ENCODE results near the gene MAGEA3. TPM values are rescaled to one million over a fixed set of nuclear protein-coding genes. Genes with fewer than 3 reads are reported as not detected.

MAGEA3 gene
- total and polyA plus RNA-seq, 2 of the 8 experiments (the other 6 are each of a cell fraction or from before 2014, with no cell fraction given): 0.06 TPM; not detected in 1

DNA sequence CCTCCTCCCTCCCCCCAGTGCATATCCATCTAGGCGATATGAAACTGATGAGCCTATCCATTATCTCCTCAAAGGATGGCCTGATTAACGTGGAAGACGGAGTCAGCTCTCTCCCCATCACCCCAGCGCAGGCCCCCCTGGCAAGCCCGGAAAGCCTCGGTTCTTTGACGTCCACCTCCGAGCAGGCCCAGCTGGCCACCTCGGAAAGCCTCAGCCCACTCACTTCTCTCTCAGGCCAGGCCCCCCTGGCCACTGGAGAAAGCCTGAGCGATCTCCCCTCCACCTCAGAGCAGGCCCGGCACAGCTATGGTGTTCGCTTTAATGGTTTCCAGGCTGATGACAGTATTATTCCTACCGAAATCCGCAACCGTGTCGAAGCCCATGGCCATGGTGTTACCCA, 46.1 kb upstream of the MAGEA3 start:
- Histone ChIP-seq H2BK20ac (ENCODE audit: low read length) (no peak overlapping the region), H4K8ac (ENCODE audit: extremely low read depth, insufficient read depth, low read length) (no peak overlapping the region), H2BK120ac (replicated peaks; ENCODE audit: low read depth, low read length) (no peak overlapping the region), H4K91ac (replicated peaks; ENCODE audit: insufficient read length, low read length) (no peak overlapping the region), H3K9ac (replicated peaks in 1 of 4; ENCODE audit: extremely low read depth in 1 of 4, low read depth in 3 of 4, low read length in 3 of 4) (no peak overlapping the region), H3K56ac (replicated peaks; ENCODE audit: insufficient read length, low read depth, low read length) (no peak overlapping the region), H3K14ac (ENCODE audit: insufficient read length) (no peak overlapping the region), H3K9me3 (ENCODE audit: insufficient read depth in 2 of 2, low read depth in 1 of 2, low read length in 1 of 2) (no peaks in the 10 kb centered on the region; a peak in 1 of 4 replicates), H2AK5ac (ENCODE audit: low read depth, low read length) (no peak overlapping the region), H3K23ac (ENCODE audit: insufficient read length) (no peak overlapping the region), H2BK12ac (ENCODE audit: low read depth, low read length) (no peak overlapping the region), H4K5ac (ENCODE audit: insufficient read length, low read depth, low read length) (no peak overlapping the region), H2BK5ac (ENCODE audit: low read depth, low read length) (no peak overlapping the region), H3K79me2 (ENCODE audit: control insufficient read depth in 1 of 2, insufficient read depth in 2 of 2, low read length in 2 of 2) (no peaks in the 10 kb centered on the region), H3K27me3 (replicated peaks in 1 of 4; ENCODE audit: control insufficient read depth in 3 of 4, extremely low read depth in 1 of 4, insufficient read depth in 3 of 4, low read length in 3 of 4) (no peaks in the 10 kb centered on the region), H3K4ac (replicated peaks; ENCODE audit: insufficient read length, low read depth, low read length) (no peak overlapping the region), H3K79me1 (ENCODE audit: low read depth, low read length) (no peaks in the 10 kb centered on the region), H2BK15ac (ENCODE audit: low read length) (no peak overlapping the region), H4K20me1 (replicated peaks in 1 of 2; ENCODE audit: control insufficient read depth in 1 of 2, insufficient read depth in 2 of 2, low read length in 2 of 2) (peaks cover 0 to 1% of the 10 kb centered on the region in 2 experiments), H3K18ac (ENCODE audit: extremely low read depth, low read length) (no peak overlapping the region), H3K4me1 (replicated peaks in 1 of 4; ENCODE audit: control insufficient read depth in 3 of 4, insufficient read depth in 4 of 4, low read length in 3 of 4) (no peaks in the 10 kb centered on the region), H3K27ac (ENCODE audit: low read depth, low read length) (no peak overlapping the region), H2AFZ (ENCODE audit: low read length) (no peak overlapping the region), H3K4me3 (ENCODE audit: extremely low read depth in 1 of 4, insufficient read depth in 2 of 4, low read depth in 3 of 4, low read length in 4 of 4) (no peak overlapping the region), H3K36me3 (ENCODE audit: control insufficient read depth in 2 of 4, insufficient read depth in 4 of 4, low read length in 3 of 4) (peaks cover 0 to 15% (median 6%) of the 10 kb centered on the region in 4 experiments; a peak in 6 of 8 replicates), H3K4me2 (ENCODE audit: insufficient read depth in 1 of 2, low read depth in 2 of 2, low read length in 2 of 2) (no peak overlapping the region), H3K23me2 (ENCODE audit: low read depth, low read length) (no peaks in the 10 kb centered on the region)
- WGBS, 2 experiments (ENCODE audit: extremely low coverage in 1 of 2, insufficient coverage in 1 of 2, insufficient read length in 1 of 2, insufficient replicate concordance in 2 of 2, low coverage in 1 of 2, low lambda C conversion rate in 2 of 2, missing lambda C conversion rate in 1 of 2): 92% methylated on average over 12 of the region's 16 CpGs; no CpG with 5 or more reads in 1 of the 2 experiments
- ChIA-PET CTCF (ENCODE audit: partially characterized antibody) (interaction anchor here (1.1 to 8.3 kb wide), 3 partner anchors 11 to 686 kb away, joined by 3 to 58 read pairs (median 3); no protein-coding TSS in a partner anchor), POLR2A (ENCODE audit: partially characterized antibody) (no interaction called here)
- FAIRE-seq (no peak), DNase-seq (ENCODE audit: low read depth in 1 of 2, low spot score in 2 of 2) (no peak)
- TF ChIP-seq ASH2L (IDR thresholded peaks at IDR 0.05; ENCODE audit: low read length) (no peak), CEBPB (IDR thresholded peaks at IDR 0.05; ENCODE audit: low read depth, low read length) (no peak)

All from H1 (cell line).